ENCODE results near the gene ATP2B2.

DNA sequence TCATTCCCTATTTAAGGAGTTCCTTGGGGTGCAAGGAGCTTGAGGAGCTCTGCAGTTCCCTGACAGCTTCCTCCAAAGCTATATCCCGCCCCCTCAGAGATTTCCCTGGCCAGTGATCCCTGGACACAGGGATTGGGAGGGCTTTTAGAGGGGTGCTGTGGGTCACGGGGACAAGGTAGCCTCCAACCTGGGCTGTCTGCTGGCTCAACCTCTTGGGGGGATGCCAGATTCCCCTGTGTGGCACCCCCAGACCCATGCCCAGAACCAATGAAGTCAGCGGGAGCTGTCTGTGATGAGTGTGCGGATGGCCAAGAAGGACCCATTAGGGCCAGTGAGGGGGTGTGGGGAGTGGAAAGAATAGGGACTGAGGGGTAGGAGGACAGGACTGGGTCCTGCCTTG, 21.0 kb upstream of the ATP2B2 start:
- TF ChIP-seq SUZ12 (IDR thresholded peaks at IDR 0.05; ENCODE audit: extremely low read depth, insufficient read depth, insufficient read length) (no peak), ZNF274 (IDR thresholded peaks at IDR 0.05; ENCODE audit: low read depth, low read length) (no peak), YY1 (IDR thresholded peaks at IDR 0.05; ENCODE audit: insufficient read depth, insufficient read length) (no peak)
